GM12875 (cell line): Measurements from ENCODE around the gene WDR19.
"Not testable (repeated sequence)": the region's sequence is repeated elsewhere in the genome, so short reads cannot be mapped to it uniquely, and the experiment has no call there.

Experiments
- H3K4me3 ChIP-seq: one replicate; pipeline ENCODE4 v1.5.1; 2011; ENCODE audit warnings: low read depth, low read length, control low read depth
- CTCF ChIP-seq: IDR thresholded peaks from 2 replicates; pipeline ENCODE4 v1.5.1; 2011; ENCODE audit warnings: low read depth, mild to moderate bottlenecking, control low read depth, inconsistent platforms, low read length, moderate library complexity, borderline replicate concordance; ENCODE audit not compliant: insufficient read depth

The WDR19 gene

GRCh38 chr4:39243462-39243861 lies 61.1 kb downstream of the WDR19 start:
- TF ChIP-seq CTCF, result no peak

GRCh38 chr4:39255266-39255665 lies 72.9 kb downstream of the WDR19 start:
- TF ChIP-seq CTCF, result no peak
- H3K4me3 ChIP-seq, result no peak overlapping the region

More at GRCh38 chr4:39243462-39243861, 61.1 kb downstream of the WDR19 start:
- H3K4me3 ChIP-seq, result no peak overlapping the region

- TF ChIP-seq CTCF, result no peak
- no peak overlapping the region for H3K4me3 ChIP-seq
Observed at GRCh38 chr4:39255871-39256270, 73.5 kb downstream of the WDR19 start.

GRCh38 chr4:39256436-39256835 lies 74.1 kb downstream of the WDR19 start:
- H3K4me3 ChIP-seq, result no peak overlapping the region
- no peak for TF ChIP-seq CTCF

- TF ChIP-seq CTCF, result no peak
- H3K4me3 ChIP-seq, result no peak overlapping the region
Observed at GRCh38 chr4:39259571-39260330, 77.4 kb downstream of the WDR19 start.

- H3K4me3 ChIP-seq, result no peak overlapping the region
- no peak for TF ChIP-seq CTCF
Observed at GRCh38 chr4:39263895-39264294, 81.6 kb downstream of the WDR19 start.

GRCh38 chr4:39274503-39274902 lies 92.2 kb downstream of the WDR19 start:
- H3K4me3 ChIP-seq, result no peak overlapping the region
- no peak for TF ChIP-seq CTCF

- not testable (repeated sequence) for H3K4me3 ChIP-seq
Observed at GRCh38 chr4:39277661-39278060, 95.3 kb downstream of the WDR19 start.
